Epithelial cell of prostate (primary cell): ENCODE data around the gene TMEM131L.

Experiments used
- DNase-seq: peaks from one replicate; pipeline ENCODE4 v3.0.0-alpha.2; 2011; ENCODE audit warnings: low read depth, low spot score
- H3K27ac ChIP-seq: fragments of 450-650 bp; 2 replicates; pipeline ENCODE4 v1.5.1; 2017; ENCODE audit warnings: mild to moderate bottlenecking

The TMEM131L gene

GRCh38 chr4:153676486-153676885 is 210.3 kb downstream of the TMEM131L start:
- DNase-seq, result no peak
- H3K27ac ChIP-seq, result peak overlapping the region; percentile 39

- H3K27ac ChIP-seq, result peak overlapping the region; percentile 39
Measured at GRCh38 chr4:153676984-153677383, 210.8 kb downstream of the TMEM131L start.

GRCh38 chr4:153679486-153679885 is 213.3 kb downstream of the TMEM131L start:
- H3K27ac ChIP-seq, result no peak overlapping the region
- DNase-seq, result no peak

More at GRCh38 chr4:153676984-153677383, 210.8 kb downstream of the TMEM131L start:
- DNase-seq, result peak; percentile 75

- DNase-seq, result no peak
- no peak overlapping the region for H3K27ac ChIP-seq
Measured at GRCh38 chr4:153683763-153684181, 217.6 kb downstream of the TMEM131L start.

GRCh38 chr4:153684182-153684970 is 218.2 kb downstream of the TMEM131L start, which contains the start of gene TLR2:
Gene TLR2 (plus strand): TSS chr4:153684280. CDS start chr4:153702908, 18,628 bp downstream.
- H3K27ac ChIP-seq, result no peak within 1 kb of the TSS
- no peak for DNase-seq

- no peak overlapping the region for H3K27ac ChIP-seq
- no peak for DNase-seq
Measured at GRCh38 chr4:153684971-153685371, 218.8 kb downstream of the TMEM131L start.
